GM21367 (cell line): ENCODE measurements around the gene TRPV3.
"Not testable (repeated sequence)": the region's sequence is repeated elsewhere in the genome, so short reads cannot be mapped to it uniquely, and the experiment has no call there.

Experiments
- ATAC-seq: cut with Tn5 transposase; IDR thresholded peaks from one replicate; pipeline ENCODE4 v1.9.1; 2021; ENCODE audit not compliant: unreplicated experiment

Gene TRPV3

DNA sequence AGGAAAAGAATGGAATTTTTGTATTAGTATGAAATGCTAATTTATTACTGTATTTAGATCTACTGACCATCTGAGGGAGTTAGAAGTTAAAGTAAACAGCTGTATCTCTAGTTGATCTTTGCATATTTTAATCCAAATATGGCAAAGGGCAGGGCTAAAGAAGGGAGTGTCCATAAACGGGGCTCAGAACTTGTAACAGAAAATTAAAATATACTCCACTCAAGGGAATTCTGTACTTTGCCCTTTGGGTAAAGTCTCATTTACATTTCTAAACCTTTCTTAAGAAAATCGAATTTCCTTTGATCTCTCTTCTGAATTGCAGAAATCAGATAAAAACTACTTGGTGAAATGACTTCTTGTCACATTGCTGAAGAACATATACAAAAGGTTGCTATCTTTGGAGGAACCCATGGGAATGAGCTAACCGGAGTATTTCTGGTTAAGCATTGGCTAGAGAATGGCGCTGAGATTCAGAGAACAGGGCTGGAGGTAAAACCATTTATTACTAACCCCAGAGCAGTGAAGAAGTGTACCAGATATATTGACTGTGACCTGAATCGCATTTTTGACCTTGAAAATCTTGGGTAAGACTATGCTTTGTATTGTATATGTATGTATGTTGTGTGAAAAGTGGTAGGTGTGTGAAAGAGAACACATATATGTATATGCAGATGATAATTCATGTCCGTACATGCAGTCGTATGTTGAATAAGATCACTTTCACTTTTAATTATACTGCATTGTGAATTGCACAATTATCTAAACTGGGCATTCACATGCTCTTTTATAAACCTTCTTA lies 81.6 kb downstream of the TRPV3 start, which contains the start of gene ASPA:
Gene ASPA, plus strand, starts transcription at position 186 of the 799 bp plus-strand sequence. Its CDS starts 163 bp downstream, at position 349.
- no peak for ATAC-seq

DNA sequence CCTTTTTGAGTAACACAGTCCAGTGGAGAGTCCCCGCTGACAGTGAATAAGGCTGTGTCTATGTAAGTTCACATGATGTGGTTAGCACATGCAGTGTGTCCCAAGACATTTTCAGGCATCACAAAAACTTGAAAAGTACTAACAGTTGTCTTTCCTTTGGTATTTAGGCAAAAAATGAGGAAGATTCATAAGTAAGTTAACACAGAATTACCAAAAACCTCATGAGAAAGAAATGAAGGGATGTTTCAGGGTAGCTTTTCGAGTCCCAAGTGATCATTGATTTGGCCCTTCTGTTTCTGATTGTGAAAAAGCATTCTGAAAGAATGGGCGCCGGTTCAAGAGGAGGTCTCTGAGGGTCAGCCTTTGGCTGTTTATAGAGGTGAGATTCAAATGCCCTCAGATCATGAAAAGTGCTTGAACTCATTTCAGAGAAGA lies 82.3 kb downstream of the TRPV3 start:
- no peak for ATAC-seq

DNA sequence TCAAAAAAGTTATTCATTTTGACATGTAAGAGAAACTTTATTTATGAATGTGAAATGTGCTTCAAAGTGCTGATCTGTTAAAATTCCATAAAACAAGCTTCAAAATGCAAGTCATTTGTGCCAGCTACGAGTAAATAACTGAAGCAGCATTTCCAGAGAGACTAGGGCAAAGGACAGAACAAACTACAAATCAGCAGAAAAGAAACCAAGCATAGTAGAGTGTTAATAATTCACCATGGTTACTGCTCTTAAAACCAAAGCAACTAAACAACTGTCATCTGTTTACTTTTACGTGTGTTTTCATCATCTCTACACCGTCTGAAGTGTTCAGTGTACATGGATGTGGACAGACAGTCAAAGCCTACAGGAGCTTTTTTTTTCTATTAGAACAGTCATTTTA lies 83.4 kb downstream of the TRPV3 start:
- no peak for ATAC-seq

DNA sequence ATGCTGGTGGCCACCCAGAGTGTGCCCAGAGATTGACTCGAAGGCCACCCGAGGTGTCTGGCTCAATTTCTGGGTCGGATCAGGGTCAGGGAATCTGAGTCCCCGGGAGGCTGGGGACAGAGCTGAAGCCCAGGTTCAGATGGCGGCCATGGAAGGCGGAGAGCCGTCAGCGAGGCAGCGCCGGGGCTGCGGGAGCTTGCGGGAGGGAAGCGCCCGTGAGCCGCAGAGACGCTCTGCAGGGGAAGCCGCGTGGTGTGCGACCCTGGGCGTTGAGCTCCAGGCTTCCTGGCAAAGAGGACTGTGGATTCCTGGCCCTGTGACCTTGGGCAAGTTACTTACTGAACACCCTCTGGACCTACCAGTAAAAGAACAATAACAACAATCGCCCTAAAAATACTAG lies 85.5 kb downstream of the TRPV3 start:
- ATAC-seq, result no peak

DNA sequence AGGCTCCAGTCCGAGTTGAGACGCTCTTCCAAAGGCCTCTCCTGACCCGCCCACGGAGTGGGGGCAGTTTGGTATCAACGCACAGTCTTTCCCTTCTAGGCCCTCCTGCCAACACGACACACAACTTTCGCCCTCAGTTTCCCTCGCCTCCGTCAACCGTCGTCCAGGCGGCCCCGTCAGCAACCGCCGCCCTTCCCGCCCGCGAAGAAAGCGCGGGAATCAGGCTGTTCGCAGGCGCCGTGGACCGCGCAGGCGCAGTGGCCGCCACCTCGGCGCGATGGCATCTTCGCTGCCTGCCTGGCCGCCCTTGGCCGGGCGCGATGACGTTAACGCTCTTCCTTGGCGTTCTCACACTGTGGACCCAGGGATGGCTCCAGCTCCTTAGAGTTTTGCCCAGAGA lies 86.0 kb downstream of the TRPV3 start, which contains the start of gene SPATA22:
Gene SPATA22, minus strand, starts transcription at position 221 of the 400 bp plus-strand sequence. CDS start 2,494 bp downstream, outside the sequence.
- no peak for ATAC-seq

DNA sequence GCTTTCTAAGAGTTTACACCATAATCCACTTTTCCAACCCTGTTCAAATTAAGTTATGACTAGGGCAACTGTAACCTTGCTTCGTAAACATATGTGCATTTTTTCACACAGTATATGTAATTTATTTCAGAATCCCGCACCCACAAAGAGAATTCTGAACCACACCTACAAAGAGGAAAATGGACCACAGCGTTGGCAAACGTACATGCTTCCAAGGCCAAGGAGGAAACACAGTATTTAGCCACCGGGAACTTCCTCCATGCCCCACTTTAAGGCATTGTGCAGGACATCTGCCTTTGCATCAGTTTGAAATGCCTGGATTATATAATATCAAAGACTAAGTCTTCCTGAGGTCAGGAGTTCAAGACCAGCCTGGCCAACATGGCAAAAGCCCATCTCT lies 88.1 kb downstream of the TRPV3 start:
- ATAC-seq, result no peak

DNA sequence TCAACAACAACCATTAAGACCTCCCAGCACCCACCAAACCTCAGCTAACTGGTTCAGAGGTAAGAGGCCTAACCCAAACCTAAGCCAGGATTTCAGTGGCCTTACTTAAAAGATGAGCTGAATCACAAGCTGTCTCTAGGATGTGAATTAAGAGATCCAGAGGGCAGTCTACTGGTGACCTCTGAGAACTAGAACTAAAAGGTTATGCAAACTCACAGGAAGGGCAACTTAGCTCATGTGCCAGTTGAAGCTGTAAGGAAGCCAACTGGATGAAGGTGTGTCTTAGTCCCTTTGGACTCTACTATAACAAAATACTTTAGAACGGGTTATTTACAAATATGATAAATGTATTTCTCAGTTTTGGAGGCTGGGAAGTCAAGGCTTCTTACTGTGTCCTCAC lies 91.3 kb downstream of the TRPV3 start:
- not testable (repeated sequence) for ATAC-seq
